ENCODE results near the gene BCKDK.
"Not testable (repeated sequence)": the region's sequence is repeated elsewhere in the genome, so short reads cannot be mapped to it uniquely, and the experiment has no call there.

BCKDK gene

GRCh38 chr16:31142109-31143010 lies 34.2 kb downstream of the BCKDK start:
- peak; percentile 98 for DNase-seq (ENCODE audit: low spot score)

DNA sequence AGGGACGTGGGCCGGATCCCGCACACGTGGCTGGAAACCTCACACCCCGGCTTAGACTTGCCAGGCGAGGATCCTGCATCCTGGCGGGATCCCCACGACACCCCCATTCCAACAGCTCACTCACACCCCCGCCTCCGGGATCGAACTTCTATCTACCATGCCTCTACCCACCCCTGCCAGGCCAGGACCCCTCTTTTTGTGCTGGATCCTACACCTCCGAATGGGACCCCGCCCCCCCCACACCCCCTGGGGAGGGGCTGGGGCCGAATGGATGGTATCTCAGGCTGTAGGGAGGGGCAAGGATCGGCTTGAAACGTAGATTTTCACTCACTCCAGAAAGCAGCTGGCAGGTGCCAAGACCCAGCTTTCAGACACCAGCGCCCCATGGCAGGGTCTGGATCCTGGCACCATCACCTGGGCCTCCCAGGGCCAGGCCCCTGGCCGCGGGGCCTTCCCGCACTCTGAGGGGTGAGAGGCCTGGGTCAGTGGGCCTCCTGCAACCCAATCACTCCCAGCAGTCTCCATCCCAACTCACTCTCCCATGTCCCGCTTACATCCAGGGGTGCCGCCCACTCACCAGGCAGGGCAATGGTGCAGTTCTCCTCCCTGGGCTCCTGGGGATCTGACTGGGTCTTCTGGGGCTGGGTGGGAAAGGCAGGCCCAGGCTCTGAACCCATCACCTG lies 35.0 kb downstream of the BCKDK start:
- DNase-seq (ENCODE audit: low spot score) = no peak

- DNase-seq (ENCODE audit: low spot score) = no peak
Measured at GRCh38 chr16:31143694-31144148, 35.5 kb downstream of the BCKDK start.

DNA sequence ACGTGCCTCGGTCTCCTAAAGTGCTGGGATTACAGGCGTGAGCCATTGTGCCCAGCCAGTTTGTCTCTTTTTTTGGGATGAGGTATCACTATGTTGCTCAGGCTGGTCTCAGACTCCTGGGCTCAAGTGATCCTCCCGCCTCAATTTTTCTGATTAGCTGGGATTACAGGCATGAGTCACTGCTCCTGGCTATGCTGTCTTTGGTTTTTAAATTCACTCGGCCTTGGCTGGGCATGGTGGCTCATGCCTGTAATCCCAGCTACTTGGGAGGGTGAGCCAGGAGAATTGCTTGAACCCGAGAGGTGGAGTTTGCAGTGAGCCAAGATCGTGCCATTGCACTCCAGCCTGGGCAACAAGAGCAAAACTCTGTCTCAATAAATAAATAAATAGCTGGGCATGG lies 36.2 kb downstream of the BCKDK start:
- not testable (repeated sequence) for DNase-seq (ENCODE audit: low spot score)

GRCh38 chr16:31145398-31145990 lies 37.3 kb downstream of the BCKDK start:
- no peak for DNase-seq (ENCODE audit: low spot score)

- DNase-seq (ENCODE audit: low spot score) = no peak
Measured at GRCh38 chr16:31147574-31147973, 39.4 kb downstream of the BCKDK start.

- no peak for DNase-seq (ENCODE audit: low spot score)
Measured at GRCh38 chr16:31148281-31148728, 40.1 kb downstream of the BCKDK start.

DNA sequence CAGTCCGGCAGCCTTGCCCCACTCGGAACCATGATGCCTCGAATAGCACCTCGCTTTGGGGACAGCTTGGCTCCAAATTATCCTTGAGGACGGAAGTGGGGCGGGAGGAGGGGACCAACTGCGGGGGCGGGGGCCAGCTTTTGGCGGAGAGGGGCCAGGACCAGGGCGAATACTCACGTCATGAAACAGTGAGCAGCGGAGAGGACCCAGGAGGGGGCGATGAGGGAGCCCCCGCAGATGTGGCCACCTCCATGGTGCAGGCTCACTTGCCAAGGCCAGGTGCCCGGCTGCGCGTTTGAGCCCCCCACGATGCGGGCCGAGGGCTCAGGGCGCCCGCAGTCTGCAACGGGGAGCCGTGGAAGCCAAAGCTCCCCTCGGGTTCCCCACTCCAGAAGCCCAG lies 40.7 kb downstream of the BCKDK start:
- DNase-seq (ENCODE audit: low spot score) = no peak

GRCh38 chr16:31149332-31149731 lies 41.1 kb downstream of the BCKDK start:
- no peak for DNase-seq (ENCODE audit: low spot score)

DNA sequence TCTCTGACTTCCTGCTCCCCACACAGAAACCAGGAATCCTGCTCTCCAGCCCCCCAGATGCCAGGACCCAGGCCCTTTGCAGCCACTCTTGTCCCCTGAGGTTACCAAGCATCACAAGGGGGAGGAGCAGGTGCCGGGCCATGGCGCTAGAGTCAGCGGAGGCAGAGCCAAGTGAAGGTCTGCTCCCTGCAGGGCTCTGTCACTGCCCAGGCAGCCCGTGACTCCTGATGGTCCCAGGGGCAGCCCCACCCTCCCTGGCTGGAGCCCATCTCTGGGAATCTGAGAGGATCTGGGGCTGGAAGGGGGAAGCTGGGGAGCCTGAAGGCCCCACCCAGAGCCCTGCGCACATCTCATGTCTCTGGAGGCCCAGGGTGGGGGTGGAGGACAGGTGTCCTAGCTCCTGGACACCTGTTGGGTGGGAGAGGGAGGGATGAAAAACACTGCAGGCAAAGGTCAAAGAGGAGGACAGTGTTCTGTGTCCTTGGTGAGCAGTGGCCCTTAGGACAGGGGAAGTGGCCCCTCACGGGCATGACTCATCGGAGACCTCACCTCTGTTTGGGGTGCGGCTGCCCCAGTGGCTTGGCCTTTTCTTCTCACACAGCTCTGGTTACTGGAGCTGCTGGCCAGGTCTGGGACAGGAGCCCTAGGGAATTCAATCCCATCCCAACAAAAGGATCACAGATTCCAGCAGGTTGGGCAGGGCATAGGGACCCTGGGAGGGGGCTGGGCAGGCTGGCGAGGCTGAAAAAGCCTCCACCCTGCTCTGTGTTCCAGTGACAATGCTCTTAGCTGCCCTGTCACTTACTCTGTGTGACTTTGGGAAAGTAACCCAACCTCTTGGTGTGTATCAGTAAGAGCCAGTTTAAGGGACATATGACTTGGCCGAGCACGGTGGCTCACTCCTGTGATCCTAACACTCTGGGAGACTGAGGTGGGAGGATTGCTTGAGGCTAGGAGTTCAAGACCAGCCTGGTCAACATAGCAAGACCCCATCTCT lies 42.0 kb downstream of the BCKDK start, which contains the start of gene PRSS36:
TSS of gene PRSS36 (minus strand) at position 173 of the 997 bp plus-strand sequence. CDS start at position 142, 31 bp downstream.
- DNase-seq (ENCODE audit: low spot score) = no peak

DNA sequence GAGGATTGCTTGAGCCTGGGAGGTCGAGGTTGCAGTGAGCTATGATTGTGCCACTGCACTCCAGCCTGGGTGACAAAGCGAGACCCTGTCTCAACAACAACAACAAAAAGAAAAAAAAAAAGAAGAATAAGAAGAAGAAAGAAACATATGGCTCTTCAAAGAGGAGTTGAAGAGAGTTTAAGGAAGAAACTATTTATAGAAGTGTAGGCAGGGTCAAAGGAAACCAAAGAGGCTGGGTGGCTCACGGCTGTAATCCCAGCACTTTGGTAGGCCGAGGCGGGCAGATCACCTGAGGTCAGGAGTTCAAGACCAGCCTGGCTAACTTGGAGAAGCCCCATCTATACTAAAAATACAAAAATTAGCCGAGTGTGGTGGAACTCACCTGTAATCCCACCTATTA lies 42.8 kb downstream of the BCKDK start:
- not testable (repeated sequence) for DNase-seq (ENCODE audit: low spot score)

- DNase-seq (ENCODE audit: low spot score) = no peak
Measured at GRCh38 chr16:31157136-31157535, 49.0 kb downstream of the BCKDK start.
